SK-N-SH treated with all-trans-retinoic acid at 6 μM for 48 hours (cell line): Measurements from ENCODE around the gene SPATA22.

Experiments
- ARNTL ChIP-seq: fragments of 450-650 bp; formaldehyde crosslinking; IDR thresholded peaks from 2 replicates; pipeline ENCODE4 v1.5.0; 2020; ENCODE audit warnings: low read depth, mild to moderate bottlenecking, moderate library complexity, borderline replicate concordance
- CREB5 ChIP-seq: fragments of 250-450 bp; sonication (Bioruptor Pico); IDR thresholded peaks from 2 replicates; pipeline ENCODE4 v1.5.1; 2020; ENCODE audit warnings: low read depth, mild to moderate bottlenecking, moderate library complexity
- ESRRG ChIP-seq: fragments of 250-450 bp; sonication (Bioruptor Pico); IDR thresholded peaks from 2 replicates; pipeline ENCODE4 v1.6.1; 2021; ENCODE audit warnings: mild to moderate bottlenecking
- ZC3H10 ChIP-seq: fragments of 250-450 bp; sonication (Bioruptor Pico); IDR thresholded peaks from 2 replicates; pipeline ENCODE4 v1.5.1; 2021; ENCODE audit warnings: mild to moderate bottlenecking, moderate library complexity
- ZFP3 ChIP-seq: fragments of 250-450 bp; sonication (Bioruptor Pico); IDR thresholded peaks from 2 replicates; pipeline ENCODE4 v1.5.0; 2020; ENCODE audit warnings: mild to moderate bottlenecking, moderate library complexity
- TF ChIP-seq, protein P1 (sequence below): fragments of 250-450 bp; sonication (Bioruptor Pico); IDR thresholded peaks from 2 replicates; pipeline ENCODE4 v1.8.0; 2021; ENCODE audit warnings: low read depth, mild to moderate bottlenecking, moderate library complexity, borderline replicate concordance

DNA sequence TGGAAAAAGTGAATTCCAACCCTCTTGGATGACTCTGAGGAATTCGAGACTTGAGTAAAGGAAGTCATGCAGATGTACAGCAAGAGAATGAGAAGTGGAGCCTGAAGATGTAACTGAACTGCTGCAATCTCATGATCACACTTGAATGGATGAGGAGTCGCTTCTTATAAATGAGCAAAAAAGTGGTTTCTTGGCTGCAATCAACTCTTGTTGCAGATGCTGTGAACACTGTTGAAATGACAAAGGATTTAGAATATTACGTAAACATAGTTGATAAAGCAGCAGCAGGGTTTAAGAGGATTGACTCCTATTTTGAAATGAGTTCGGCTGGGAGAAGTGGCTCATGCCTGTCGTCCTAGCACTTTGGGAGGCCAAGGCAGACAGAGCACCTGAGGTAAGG, 29.7 kb upstream of the SPATA22 start:
- TF ChIP-seq ZFP3 (CRISPR knock-in tag), result no peak
- TF ChIP-seq, protein P1, sequence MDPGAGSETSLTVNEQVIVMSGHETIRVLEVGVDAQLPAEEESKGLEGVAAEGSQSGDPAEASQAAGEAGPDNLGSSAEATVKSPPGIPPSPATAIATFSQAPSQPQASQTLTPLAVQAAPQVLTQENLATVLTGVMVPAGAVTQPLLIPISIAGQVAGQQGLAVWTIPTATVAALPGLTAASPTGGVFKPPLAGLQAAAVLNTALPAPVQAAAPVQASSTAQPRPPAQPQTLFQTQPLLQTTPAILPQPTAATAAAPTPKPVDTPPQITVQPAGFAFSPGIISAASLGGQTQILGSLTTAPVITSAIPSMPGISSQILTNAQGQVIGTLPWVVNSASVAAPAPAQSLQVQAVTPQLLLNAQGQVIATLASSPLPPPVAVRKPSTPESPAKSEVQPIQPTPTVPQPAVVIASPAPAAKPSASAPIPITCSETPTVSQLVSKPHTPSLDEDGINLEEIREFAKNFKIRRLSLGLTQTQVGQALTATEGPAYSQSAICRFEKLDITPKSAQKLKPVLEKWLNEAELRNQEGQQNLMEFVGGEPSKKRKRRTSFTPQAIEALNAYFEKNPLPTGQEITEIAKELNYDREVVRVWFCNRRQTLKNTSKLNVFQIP (CRISPR knock-in tag), result no peak
- no peak for TF ChIP-seq ARNTL (CRISPR knock-in tag)
- TF ChIP-seq ESRRG (CRISPR knock-in tag), result no peak
- TF ChIP-seq ZC3H10 (CRISPR knock-in tag), result no peak
- TF ChIP-seq CREB5 (CRISPR knock-in tag), result no peak
